Smooth muscle cell (in vitro differentiated cells): ENCODE results near the gene MAGEC3. TPM values are rescaled to one million over a fixed set of nuclear protein-coding genes. Genes with fewer than 3 reads are reported as not detected.

Source experiments
- DNase-seq: peaks from one replicate; lab custom pipeline; 2025; ENCODE audit not compliant: unreplicated experiment; lab: John Stamatoyannopoulos, UW
- H2AFZ ChIP-seq: fragments of 200-600 bp; sonication (generic); 2 replicates; pipeline ENCODE4 v1.6.0; 2016; ENCODE audit warnings: antibody characterized with exemption, low read depth, mild to moderate bottlenecking
- H3F3A ChIP-seq: fragments of 200-600 bp; sonication (generic); 2 replicates; pipeline ENCODE4 v1.6.0; 2017; ENCODE audit warnings: antibody characterized with exemption, low read depth
- H3K27ac ChIP-seq: fragments of 200-600 bp; sonication (generic); 2 replicates; pipeline ENCODE4 v1.5.1; 2016; ENCODE audit warnings: low read depth, mild to moderate bottlenecking
- H3K27me3 ChIP-seq: fragments of 200-600 bp; sonication (generic); 2 replicates; pipeline ENCODE4 v1.6.1; 2016; ENCODE audit warnings: low read depth, mild to moderate bottlenecking
- H3K36me3 ChIP-seq: fragments of 200-600 bp; sonication (generic); 2 replicates; pipeline ENCODE4 v1.5.1; 2016; ENCODE audit warnings: low read depth
- H3K4me1 ChIP-seq: fragments of 200-600 bp; sonication (generic); 2 replicates; pipeline ENCODE4 v1.5.1; 2016; ENCODE audit warnings: low read depth
- H3K4me2 ChIP-seq: fragments of 200-600 bp; sonication (generic); 2 replicates; pipeline ENCODE4 v1.6.0; 2016; ENCODE audit warnings: mild to moderate bottlenecking
- H3K4me3 ChIP-seq: fragments of 200-600 bp; sonication (generic); 2 replicates; pipeline ENCODE4 v1.5.1; 2016; ENCODE audit warnings: mild to moderate bottlenecking
- H3K79me2 ChIP-seq: fragments of 200-600 bp; sonication (generic); 2 replicates; pipeline ENCODE4 v1.6.0; 2016; ENCODE audit warnings: low read depth, mild to moderate bottlenecking
- H3K9ac ChIP-seq: fragments of 200-600 bp; sonication (generic); 2 replicates; pipeline ENCODE4 v1.6.0; 2016; ENCODE audit warnings: low read depth
- H3K9me3 ChIP-seq: fragments of 200-600 bp; sonication (generic); replicated peaks from 2 replicates; pipeline ENCODE4 v1.5.1; 2016; ENCODE audit warnings: low read depth
- H4K20me1 ChIP-seq: fragments of 200-600 bp; sonication (generic); 2 replicates; pipeline ENCODE4 v1.6.0; 2016; ENCODE audit warnings: low read depth
- CTCF ChIP-seq: fragments of 200-600 bp; sonication (generic); IDR thresholded peaks from 2 replicates; pipeline ENCODE4 v1.5.1; 2017; ENCODE audit warnings: borderline replicate concordance, mild to moderate bottlenecking, antibody characterized with exemption; ENCODE audit not compliant: insufficient read depth, poor library complexity, severe bottlenecking
- WGBS: methylation state at CpG from one replicate; pipeline ENCODE4 v1.1.7; 2016; ENCODE audit warnings: low lambda C conversion rate; 5-methylcytosine and 5-hydroxymethylcytosine counted together
- polyA plus RNA-seq: library from polyadenylated mRNA; unstranded; fragments of >200 nt; fragmentation: Nextera tagmentation; extraction: Ambion mirVana; gene quantifications from 2 replicates; pipeline ENCODE4 v1.2.1, GENCODE V29; 2016
- total RNA-seq: library from RNA; depleted of rRNA; stranded (reverse); fragments of >200 nt; gene quantifications from 2 replicates; pipeline ENCODE4 v1.2.3, GENCODE V29; 2014

MAGEC3 gene
- total and polyA plus RNA-seq, 2 experiments from 2014 or later = not detected

GRCh38 chrX:141902366-141902765, 64.2 kb downstream of the MAGEC3 start:
- Histone ChIP-seq H3K27me3 (no peaks in the 10 kb centered on the region), H3K9me3 (no peaks in the 10 kb centered on the region), H3K4me2 (no peak overlapping the region), H3K27ac (no peak overlapping the region), H3K36me3 (no peaks in the 10 kb centered on the region), H3K79me2 (no peaks in the 10 kb centered on the region), H3K9ac (no peak overlapping the region), H3K4me1 (no peaks in the 10 kb centered on the region), H3F3A (no peaks in the 10 kb centered on the region), H2AFZ (no peak overlapping the region), H4K20me1 (no peaks in the 10 kb centered on the region), H3K4me3 (no peak overlapping the region)
- DNase-seq = no peak
- WGBS = 82% methylated on average over 4 of the region's 4 CpGs
- no peak for TF ChIP-seq CTCF

GRCh38 chrX:141903400-141904155, 65.5 kb downstream of the MAGEC3 start, which contains the start of gene MAGEC1:
TSS of gene MAGEC1 (plus strand) at chrX:141903894. CDS start at chrX:141905073, 1,179 bp downstream.
- Histone ChIP-seq H3K27me3 (no peaks in the 10 kb centered on the region), H4K20me1 (no peaks in the 10 kb centered on the region), H3K9ac (no peak within 1 kb of the TSS), H3K9me3 (no peaks in the 10 kb centered on the region), H3K27ac (no peak within 1 kb of the TSS), H3K4me3 (no peak within 1 kb of the TSS), H3F3A (no peaks in the 10 kb centered on the region), H2AFZ (no peak within 1 kb of the TSS), H3K79me2 (no peaks in the 10 kb centered on the region), H3K4me1 (no peaks in the 10 kb centered on the region), H3K36me3 (no peaks in the 10 kb centered on the region), H3K4me2 (no peak within 1 kb of the TSS)
- no peak for DNase-seq
- TF ChIP-seq CTCF = no peak
- 91% methylated on average over 17 of the region's 25 CpGs for WGBS

- H4K20me1 ChIP-seq = no peaks in the 10 kb centered on the region
- no peak overlapping the region for H3K9ac ChIP-seq
- no peak overlapping the region for H3K4me2 ChIP-seq
- no peak for DNase-seq
- H3K79me2 ChIP-seq = no peaks in the 10 kb centered on the region
- H3F3A ChIP-seq = no peaks in the 10 kb centered on the region
- H3K36me3 ChIP-seq = no peaks in the 10 kb centered on the region
- H3K4me1 ChIP-seq = no peaks in the 10 kb centered on the region
- TF ChIP-seq CTCF = no peak
- H3K4me3 ChIP-seq = no peak overlapping the region
- H3K9me3 ChIP-seq = no peaks in the 10 kb centered on the region
- no peak overlapping the region for H3K27ac ChIP-seq
- H2AFZ ChIP-seq = no peak overlapping the region
- H3K27me3 ChIP-seq = no peaks in the 10 kb centered on the region
- WGBS = 80% methylated on average over 5 of the region's 6 CpGs
Measured at GRCh38 chrX:141904262-141904661, 66.1 kb downstream of the MAGEC3 start.

- DNase-seq = no peak
- Histone ChIP-seq H3K27ac (no peak overlapping the region), H3K4me1 (no peaks in the 10 kb centered on the region), H2AFZ (no peak overlapping the region), H3K79me2 (no peaks in the 10 kb centered on the region), H3K4me3 (no peak overlapping the region), H3K36me3 (no peaks in the 10 kb centered on the region), H3K4me2 (no peak overlapping the region), H3K9me3 (no peaks in the 10 kb centered on the region), H3K9ac (no peak overlapping the region), H3K27me3 (no peaks in the 10 kb centered on the region), H3F3A (no peaks in the 10 kb centered on the region), H4K20me1 (no peaks in the 10 kb centered on the region)
- TF ChIP-seq CTCF = no peak
- WGBS = 54% methylated on average over 3 of the region's 3 CpGs
Measured at GRCh38 chrX:141917801-141918200, 79.7 kb downstream of the MAGEC3 start.
